Measurements from ENCODE around the gene EHBP1L1.

EHBP1L1 gene

DNA sequence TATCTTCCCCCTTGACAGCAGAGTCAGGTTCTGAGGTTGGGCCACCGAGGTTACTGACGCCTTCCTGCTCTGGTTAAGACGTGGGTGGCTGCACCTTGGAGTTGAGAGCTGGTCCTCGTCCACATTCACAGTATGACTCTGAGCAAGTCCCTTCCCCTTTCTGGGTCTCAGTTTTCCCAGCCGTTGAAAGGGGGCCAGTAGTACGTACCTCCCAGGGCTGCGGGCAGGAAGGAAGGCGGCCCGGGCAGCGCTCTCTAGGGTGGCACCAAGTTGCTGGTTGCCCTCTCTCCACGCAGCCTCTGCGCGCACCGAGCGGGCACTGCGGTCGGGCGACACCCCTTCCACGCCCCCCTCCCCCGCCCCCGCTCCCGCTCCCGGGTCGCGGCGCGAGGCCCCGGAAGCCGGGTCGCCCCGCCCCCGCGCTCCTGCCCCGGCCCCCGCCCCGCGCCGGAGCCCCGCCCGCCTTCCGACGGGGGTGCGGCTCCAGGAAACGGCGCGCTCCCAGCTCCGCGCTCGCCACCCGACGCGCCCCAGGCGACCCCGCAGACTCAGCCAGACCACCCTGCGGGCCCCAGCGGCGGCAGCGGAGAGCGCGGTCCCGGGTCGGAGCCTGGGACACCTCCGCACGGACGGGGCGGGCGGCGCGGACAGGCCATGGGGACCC, at the start of gene EHBP1L1:
Gene EHBP1L1 (plus strand): TSS at position 486 of the 664 bp plus-strand sequence. CDS start 250 bp downstream, outside the sequence.
- ATAC-seq: peak; percentile 16 to 18

DNA sequence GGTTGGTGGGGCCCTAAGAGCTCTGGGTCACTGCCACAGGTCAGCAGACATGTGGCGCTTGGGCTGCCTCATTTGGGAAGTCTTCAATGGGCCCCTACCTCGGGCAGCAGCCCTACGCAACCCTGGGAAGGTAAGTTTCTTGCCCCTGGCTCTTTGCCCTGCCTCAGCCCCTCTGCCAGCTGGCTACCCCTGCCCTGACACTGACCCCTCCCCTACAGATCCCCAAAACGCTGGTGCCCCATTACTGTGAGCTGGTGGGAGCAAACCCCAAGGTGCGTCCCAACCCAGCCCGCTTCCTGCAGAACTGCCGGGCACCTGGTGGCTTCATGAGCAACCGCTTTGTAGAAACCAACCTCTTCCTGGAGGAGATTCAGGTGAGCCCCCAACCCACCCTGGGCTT, 49.1 kb upstream of the EHBP1L1 start:
- ATAC-seq: no peak

DNA sequence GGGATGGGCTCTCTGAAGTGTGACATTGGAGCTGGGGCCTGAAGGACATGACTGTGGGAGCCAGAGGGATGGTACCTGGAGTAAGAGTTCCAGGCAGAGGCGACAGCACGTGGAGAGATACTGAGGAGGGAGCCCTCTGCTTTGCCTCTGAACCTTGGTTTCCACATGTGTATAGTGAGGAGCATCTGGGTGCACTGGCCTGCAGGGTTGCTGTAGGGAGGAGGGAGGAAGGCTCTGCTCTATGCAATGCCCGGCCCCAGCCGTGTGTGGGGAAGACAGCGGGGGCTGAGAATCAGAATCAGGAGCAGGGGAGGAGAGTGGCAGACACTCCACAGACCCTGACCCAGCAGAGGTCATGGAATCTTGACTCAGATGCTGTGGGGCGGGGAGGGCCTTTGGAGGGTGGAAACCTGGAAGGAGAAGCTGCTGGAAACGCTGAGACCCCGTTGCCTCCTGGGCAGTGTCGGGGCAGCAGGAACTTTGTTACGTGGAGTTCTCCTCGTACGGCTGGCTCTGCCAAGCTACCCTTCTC, 47.0 kb upstream of the EHBP1L1 start:
- no peak for ATAC-seq

DNA sequence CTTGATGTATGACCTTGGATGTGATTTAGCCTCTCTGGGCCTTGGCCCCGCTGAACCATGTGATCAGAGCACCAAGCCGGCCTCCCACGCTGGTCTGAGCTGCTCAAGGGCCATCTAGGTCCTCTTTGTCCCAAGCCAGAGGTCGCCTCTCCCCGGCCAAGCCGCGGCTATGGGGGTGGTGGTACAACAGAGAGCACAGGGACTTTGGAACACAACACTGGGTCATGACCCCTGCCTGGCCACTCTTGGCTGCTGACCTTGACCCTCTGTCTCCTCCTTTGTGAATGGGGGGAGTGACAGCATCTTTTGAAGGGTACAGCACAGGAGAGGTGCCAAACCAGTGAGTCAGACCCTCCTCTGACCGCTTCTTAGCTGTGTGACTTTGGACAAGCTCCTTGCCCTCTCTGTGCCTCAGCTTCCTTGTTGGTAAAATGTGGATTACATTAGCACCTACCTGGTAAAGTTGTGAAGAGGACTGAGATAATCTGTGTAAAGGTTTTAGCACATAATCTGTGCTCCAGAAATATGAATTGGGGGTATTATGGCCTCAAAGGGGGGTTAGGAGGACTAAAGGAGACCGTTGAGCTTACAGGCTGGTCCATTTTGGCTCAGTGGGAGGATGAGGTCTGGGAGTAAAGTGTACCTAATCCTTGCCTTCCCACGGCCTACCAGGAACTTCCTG, 46.2 kb upstream of the EHBP1L1 start:
- no peak for ATAC-seq

DNA sequence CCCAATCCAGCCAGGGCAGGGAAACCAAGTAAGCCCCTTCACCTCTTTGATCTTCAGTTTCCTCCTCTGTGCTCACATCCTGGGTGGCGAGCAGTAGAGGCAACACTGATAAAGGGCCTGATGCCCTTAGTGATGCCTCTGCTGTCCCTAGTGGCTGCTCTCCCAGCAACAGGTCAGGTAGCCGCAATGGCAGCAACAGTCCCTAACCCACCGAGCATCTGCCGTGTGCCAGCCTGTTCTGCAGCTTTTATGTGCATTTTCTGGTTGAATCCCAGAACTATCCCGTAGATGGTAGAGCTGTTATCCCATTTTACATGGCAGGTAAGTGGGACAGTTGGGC, 45.7 kb upstream of the EHBP1L1 start:
- peak; percentile 58 to 66 for ATAC-seq

DNA sequence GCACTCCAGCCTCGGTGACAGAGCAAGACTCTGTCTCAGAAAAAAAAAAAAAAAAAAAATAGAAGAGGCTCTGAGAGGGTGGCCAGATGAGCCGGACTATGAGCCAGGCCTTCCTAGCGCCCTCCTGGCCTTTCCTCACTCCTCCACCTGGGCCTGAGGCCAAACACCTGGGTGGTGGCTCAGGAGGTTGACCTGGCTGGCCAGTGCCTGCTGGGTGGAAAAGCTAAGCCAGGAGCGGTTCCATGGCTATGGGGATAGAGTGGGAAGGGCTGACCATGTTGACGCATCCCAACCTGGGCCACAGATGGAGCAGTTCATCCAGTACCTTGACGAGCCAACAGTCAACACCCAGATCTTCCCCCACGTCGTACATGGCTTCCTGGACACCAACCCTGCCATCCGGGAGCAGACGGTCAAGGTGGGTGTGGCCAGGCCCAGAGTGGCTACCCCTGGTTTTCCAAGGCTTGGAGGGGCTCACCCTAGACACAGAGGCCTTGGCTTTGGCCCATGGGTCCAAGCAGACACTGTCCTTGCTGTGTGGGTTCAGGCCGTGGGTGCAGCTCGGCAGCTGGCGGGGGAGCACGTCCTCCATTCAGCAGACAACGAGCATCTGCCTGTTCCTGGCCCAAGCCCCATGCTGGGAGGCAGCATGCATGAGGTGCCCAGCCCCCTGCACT, 43.3 kb upstream of the EHBP1L1 start:
- no peak for ATAC-seq

DNA sequence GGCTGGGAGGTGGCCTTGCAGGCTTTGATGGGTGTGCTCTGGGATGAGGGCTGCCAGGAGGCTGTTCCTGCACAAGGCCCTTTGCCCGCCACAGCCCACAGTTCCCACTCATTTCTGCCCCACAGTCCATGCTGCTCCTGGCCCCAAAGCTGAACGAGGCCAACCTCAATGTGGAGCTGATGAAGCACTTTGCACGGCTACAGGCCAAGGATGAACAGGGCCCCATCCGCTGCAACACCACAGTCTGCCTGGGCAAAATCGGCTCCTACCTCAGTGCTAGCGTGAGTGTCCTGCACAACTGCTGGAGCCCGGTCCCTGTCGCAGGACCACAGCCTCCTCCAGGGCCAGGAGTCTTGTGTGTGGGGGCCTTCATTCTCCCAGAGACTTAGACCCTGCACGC, 40.8 kb upstream of the EHBP1L1 start:
- ATAC-seq: no peak

DNA sequence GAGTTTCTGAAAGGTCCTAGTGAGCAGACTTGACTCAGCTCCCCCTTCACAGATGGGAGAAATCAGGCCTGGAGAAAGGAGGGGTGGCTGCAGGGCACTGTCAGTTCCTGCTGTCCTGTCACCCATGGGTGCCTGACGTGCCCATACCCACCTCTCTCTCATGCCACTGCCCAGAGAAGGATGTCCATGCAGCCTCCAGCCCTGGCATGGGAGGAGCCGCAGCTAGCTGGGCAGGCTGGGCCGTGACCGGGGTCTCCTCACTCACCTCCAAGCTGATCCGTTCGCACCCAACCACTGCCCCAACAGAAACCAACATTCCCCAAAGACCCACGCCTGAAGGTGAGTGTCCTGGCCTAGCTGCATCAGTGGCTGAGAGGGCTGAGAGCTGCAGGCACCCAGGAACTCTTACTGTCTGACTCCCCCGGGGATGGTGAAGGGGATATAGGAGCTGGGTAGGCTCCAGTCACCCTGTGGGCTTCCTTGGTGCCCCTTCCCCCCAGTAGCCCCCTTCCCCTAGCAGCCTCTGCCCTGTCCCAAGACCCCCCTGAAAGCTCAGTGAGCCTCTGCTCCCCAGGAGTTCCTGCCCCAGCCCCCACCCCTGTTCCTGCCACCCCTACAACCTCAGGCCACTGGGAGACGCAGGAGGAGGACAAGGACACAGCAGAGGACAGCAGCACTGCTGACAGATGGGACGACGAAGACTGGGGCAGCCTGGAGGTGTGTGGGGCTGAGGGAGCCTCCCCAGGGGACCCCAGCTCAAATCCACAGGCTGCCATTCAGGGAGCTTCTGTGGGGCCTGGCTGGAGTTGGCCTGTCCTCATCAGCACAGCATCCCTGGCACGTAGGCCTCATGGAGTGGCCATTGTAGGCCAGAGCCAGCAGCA, 39.2 kb upstream of the EHBP1L1 start:
- no peak for ATAC-seq

DNA sequence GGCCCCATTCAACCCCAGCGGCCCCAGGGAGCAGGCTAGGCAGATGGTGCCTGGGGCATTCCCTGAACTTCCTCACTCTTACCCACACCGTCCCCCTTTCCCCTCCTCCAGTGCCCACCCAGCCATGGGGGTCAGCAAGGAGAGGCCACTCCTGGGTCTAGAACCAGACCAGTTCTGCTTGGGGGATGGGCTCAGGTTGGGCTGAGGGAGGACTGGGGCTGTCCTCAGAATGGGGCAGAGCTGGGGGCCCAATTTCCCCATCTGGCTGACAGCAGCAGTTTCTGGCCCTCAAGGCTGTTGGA, 38.6 kb upstream of the EHBP1L1 start:
- no peak for ATAC-seq

DNA sequence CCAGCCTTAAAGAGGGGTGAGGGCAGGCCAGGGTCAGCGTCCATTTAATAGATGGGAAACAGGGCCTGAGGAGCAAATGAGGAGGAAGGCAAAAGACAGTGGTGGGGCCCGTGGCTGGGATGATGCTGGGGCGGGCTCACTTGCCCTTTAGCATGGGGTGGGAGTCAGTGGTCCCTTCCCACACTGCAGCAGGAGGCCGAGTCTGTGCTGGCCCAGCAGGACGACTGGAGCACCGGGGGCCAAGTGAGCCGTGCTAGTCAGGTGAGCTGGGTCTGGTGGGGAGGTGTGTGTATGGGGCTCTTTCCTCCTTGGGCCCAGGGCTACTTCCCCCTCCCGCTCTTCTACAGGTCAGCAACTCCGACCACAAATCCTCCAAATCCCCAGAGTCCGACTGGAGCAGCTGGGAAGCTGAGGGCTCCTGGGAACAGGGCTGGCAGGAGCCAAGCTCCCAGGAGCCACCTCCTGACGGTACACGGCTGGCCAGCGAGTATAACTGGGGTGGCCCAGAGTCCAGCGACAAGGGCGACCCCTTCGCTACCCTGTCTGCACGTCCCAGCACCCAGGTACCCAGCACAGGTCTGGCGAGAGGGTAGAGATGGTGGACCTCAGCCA, 38.1 kb upstream of the EHBP1L1 start:
- no peak for ATAC-seq

DNA sequence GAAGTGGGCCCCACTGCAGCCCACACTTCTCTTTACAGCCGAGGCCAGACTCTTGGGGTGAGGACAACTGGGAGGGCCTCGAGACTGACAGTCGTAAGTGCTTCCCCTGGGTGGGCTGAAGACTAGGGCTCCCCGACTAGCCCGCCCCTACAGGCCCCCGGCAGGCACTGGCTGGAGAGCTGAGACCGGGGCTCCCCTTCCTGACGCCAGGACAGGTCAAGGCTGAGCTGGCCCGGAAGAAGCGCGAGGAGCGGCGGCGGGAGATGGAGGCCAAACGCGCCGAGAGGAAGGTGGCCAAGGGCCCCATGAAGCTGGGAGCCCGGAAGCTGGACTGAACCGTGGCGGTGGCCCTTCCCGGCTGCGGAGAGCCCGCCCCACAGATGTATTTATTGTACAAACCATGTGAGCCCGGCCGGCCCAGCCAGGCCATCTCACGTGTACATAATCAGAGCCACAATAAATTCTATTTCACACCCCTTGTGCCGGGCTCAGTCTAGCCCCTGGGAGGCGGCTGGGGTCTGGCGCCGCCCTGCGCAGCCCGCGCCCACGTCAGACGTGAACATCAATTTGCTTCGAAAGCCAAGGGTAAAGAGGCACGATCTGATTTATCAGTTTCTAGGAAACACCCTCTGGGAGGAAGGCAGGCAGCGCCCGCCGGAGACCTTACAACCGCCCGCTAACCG, 37.5 kb upstream of the EHBP1L1 start:
- no peak for ATAC-seq

DNA sequence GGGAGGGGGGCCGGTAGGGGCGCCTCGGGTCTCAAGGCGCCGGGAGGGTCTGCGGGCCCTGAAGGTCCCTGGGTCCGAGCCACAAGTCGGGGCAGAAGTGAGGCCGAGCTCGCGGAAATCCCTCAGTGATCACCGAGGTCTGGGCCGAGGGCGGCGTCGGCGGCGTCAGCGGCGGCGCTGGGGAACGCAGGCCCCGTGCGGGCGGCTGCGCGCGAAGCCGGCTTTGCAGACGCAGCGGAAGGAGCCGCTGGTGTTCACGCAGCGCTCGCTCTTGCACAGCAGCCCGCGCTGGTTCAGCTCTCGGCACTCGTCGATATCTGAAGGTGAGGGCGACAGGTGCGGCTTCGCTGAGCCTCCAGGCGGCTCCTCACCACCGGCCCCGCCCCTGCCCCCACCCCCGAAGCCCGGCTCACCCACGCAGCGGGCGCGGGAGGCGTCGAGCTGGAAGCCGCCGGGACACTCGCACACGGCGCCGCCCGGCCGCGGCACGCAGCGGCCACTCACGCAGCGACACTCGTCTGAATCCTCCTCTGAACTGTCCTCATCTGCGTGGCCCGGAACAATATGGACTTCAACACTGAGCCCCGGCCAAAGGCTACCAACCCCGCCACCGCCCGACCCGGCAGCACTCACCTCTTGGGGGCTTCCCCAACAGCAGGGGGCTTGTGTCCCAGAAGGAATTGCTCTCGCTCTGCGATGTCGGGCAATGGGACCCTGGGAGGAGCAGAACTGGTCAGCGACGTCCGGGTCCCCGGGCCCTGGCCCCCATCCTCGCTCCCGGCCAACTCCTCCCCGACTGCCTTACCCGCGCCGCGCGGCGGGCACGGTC, 36.7 kb upstream of the EHBP1L1 start:
- no peak for ATAC-seq

DNA sequence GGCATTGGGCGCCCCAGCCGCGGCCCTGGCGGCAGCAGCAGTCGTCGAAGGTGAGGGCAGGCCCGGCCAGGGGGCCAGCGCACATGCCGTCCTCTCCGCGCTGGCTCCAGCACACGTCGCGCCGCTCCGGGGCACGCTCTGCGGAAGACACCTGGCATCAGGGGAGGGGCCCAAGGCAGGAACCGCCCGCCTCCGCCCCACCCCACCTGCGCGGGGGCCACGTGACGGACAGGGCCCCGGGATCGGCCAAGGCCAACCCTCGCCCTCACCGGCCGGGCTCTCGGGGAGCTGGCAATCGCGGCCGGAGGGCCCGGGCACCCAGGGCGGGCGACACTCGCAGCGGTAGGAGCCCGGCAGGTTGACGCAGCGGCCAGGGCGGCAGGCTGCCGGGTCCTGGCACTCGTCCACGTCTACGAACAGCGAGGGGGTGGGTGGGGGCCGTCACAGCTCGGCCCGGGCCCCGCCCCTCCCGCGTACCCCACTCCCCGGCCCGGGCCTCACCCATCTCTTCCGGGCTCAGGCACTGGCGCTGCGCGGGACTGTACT, 36.0 kb upstream of the EHBP1L1 start:
- ATAC-seq: peak; percentile 73 to 79

DNA sequence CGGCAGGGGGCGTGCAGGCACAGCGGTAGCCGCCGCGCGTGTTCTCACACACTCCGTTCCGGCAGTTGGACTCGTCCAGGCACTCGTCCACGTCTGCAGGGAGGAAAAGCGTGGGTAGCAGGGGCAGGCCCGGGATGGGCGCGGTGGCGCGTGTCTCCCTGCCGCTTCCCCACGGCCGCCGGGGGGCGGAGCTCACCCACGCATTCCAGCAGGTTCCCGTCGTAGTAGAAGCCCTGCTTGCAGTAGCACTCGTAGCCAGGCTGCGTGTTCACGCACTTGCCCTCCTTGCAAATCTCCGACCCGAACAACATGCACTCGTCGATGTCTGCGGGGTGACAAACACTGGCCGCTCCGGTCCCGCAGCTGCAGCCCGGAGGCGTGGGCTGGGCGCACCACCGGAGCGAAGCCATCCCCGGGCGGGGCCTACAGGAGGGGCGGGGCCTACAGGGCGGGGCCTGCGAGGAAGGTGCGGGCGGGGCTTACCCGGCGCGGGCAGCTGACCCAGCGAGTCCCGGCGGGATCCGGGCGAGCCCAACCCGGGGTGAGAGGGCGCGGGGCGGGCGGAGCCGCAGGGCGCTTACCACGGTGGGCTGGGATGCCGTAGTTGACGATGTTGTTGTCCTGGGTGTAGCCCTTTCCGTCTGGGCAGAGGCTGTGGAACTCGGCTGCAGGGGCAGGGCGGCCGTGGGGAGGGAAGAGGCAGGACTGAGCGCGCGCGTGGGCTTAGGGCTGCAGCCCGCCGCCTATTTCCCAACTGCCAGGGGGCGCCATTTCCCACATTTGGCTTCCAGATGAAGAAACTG, 35.4 kb upstream of the EHBP1L1 start:
- ATAC-seq: peak; percentile 85 to 86

DNA sequence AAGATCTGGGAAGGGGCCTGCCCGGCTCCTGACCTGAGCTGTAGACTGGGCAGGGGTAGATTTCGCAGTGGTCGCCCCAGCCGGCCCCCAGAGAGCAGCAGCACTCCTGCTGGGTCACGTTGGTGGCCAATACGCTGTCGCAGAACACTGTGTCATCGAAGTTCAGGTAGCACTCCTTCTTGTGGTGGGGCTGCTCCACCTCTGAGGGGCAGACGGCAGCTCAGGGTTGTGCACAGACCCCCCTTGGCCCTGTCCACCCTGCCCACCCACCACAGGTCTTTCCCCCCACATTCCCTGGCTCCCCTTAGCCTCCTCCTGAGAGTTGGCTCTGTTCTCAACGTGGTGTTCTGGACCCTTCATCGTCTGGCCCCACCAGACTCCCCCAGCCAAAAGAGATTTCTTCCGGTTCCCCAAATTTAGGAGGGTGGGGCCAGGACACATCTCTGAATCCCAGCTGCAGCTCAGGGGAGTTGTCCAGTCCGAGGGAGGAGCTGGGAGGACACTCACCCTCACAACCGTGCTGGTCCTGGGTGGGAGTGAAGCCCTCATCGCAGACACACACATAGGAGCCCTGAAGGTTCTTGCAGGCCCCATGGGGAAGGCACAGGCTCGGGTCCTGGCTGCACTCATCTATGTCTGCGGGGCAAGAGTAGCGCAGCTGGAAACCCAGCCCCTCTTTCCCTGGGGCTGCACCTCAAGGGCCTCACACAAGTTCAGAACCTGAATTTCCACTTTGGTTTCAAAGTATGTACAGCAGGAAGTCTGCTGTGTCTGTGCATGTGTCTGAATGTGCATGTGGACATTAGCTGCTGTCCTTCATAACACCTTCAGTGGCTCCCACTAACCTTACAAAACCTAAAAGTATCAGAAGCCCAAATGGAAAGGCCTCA, 34.5 kb upstream of the EHBP1L1 start:
- no peak for ATAC-seq

DNA sequence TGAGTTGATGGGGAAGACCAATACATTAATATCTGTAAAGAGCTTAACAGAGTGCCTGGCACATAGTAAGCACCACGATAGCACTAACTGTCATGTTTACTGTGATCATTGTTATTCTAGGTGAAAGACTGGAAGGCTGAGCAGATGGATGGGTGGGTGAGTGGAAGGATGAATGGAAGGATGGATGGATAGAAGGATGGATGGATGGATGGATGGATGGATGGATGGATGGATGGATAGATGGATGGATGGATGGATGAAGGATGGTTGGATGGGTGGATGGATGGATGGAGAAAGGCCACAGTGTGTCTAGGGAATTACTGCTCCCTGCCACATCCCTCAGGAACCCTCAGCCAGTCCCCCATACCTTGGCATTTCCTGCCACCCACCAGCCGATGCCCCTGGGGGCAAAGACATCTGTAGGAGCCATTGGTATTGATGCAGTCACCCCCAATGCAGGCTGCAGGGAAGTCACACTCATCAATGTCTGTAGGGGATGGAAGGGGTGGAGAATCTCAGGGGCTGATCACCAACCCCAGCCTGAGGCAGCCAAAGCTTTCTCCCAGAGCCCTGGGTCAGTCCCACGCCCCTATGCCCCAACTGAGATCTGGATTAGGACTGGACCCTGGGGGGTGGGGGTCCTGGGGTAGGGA, 33.0 kb upstream of the EHBP1L1 start:
- ATAC-seq: no peak

DNA sequence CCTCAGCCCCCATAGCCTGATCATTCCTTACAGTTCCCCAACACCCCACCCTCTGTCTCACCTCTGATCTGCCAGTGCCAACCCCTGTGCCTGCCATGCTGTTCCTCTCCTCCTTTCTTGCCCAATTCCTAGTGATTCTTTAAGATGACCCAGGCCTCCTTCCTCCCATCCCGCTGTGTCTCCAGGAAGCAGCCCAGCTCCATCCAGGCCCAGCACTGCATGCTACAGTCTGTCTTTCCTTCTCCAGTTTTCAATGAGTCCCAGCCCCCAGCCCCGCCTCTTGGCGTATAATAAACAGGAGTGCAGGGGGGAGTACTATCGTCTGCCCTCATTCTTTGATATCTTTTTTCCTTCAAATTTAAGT, 30.0 kb upstream of the EHBP1L1 start:
- no peak for ATAC-seq

DNA sequence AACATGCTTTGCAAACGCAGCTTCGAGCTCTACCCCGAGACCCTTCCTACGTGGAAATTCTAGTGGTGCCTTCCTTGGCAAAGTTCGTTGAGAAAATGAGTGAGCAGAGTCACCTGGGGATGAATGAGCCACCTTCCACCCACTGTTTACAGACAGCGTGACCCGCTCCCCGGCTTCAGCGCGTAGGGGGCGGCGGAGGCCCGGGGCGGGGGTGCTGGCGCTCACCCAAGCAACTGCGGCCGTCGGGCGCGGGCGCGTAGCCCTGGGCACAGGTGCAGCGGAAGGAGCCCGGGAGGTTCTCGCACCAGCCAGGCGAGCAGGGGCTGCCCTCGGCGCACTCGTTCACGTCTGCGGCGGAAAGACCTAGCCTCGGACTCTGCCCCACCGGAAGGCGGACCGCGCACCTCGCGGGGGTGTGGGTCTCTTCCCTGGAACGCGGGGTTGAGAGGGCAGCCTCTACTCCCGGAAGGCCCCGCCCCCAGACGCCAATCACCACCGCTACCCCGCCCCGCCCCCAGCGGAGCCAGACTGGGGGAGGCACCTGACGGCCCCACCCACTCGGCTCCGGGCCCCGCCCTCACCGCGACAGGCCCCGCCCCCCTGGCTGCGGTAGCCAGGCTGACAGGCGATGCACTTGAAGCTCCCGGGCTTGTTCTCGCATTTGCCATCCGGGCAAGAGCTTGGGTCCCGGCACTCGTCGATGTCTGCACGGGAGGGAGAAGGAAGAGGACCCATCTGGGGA, 29.5 kb upstream of the EHBP1L1 start:
- peak; percentile 79 to 86 for ATAC-seq
